ENCODE measurements around the gene DPH5.

DPH5 gene

DNA sequence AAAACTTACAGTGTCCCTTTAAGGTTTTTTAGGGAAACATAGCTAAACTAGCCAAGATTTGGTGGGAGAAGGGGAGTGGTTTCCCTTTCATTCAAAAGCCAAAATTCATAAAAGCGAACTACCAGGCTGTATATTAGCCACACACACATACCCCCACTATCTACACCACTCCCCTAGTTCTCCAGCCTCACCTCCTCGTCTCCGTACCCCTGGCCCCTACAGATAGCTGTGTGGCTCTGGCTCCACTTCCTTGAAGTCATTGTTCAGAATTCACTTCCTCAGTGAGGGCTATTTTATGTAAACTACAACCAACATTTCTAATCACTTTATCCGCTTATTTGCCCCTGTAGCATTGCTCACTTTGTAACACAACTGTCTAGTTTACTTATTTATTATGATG is 5.3 kb upstream of the DPH5 start:
- TF ChIP-seq POLR2A (IDR thresholded peaks at IDR 0.05; ENCODE audit: extremely low read depth, insufficient read length) (no peak), MYC (IDR thresholded peaks at IDR 0.05; ENCODE audit: low read depth, low read length) (no peak)
- TF ChIP-seq, protein P1, sequence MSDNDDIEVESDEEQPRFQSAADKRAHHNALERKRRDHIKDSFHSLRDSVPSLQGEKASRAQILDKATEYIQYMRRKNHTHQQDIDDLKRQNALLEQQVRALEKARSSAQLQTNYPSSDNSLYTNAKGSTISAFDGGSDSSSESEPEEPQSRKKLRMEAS (IDR thresholded peaks at IDR 0.05; ENCODE audit: low read depth, low read length), result no peak
- TF ChIP-seq, protein P2, sequence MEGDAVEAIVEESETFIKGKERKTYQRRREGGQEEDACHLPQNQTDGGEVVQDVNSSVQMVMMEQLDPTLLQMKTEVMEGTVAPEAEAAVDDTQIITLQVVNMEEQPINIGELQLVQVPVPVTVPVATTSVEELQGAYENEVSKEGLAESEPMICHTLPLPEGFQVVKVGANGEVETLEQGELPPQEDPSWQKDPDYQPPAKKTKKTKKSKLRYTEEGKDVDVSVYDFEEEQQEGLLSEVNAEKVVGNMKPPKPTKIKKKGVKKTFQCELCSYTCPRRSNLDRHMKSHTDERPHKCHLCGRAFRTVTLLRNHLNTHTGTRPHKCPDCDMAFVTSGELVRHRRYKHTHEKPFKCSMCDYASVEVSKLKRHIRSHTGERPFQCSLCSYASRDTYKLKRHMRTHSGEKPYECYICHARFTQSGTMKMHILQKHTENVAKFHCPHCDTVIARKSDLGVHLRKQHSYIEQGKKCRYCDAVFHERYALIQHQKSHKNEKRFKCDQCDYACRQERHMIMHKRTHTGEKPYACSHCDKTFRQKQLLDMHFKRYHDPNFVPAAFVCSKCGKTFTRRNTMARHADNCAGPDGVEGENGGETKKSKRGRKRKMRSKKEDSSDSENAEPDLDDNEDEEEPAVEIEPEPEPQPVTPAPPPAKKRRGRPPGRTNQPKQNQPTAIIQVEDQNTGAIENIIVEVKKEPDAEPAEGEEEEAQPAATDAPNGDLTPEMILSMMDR (IDR thresholded peaks at IDR 0.05; ENCODE audit: low read depth, low read length), result no peak
- no peak for DNase-seq (ENCODE audit: low read depth)
- H3K4me3 ChIP-seq (ENCODE audit: low read depth, low read length), result no peak overlapping the region

DNA sequence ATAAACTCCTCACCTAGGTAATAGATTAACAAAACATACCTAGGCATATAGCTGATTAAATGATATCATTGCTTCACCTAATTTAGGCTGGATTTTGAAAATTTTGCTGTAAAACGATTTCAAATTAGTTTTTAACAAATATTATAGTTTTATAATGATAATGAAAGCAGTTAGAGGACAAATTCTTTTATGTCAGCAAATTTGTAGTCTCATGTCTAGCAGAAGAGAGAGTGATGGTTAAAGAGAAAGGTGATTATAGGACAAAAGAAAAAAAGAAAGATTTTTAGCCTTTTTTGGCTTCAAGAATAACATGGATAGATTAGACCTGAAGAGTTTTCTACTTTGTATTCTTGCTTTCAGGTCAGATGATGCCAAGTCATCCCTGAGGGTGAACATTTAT is 3.6 kb upstream of the DPH5 start:
- no peak overlapping the region for H3K4me3 ChIP-seq (ENCODE audit: low read depth, low read length)
- TF ChIP-seq POLR2A (IDR thresholded peaks at IDR 0.05; ENCODE audit: extremely low read depth, insufficient read length) (no peak), MYC (IDR thresholded peaks at IDR 0.05; ENCODE audit: low read depth, low read length) (no peak)
- TF ChIP-seq, protein P2 (IDR thresholded peaks at IDR 0.05; ENCODE audit: low read depth, low read length), result no peak
- TF ChIP-seq, protein P1 (IDR thresholded peaks at IDR 0.05; ENCODE audit: low read depth, low read length), result no peak

DNA sequence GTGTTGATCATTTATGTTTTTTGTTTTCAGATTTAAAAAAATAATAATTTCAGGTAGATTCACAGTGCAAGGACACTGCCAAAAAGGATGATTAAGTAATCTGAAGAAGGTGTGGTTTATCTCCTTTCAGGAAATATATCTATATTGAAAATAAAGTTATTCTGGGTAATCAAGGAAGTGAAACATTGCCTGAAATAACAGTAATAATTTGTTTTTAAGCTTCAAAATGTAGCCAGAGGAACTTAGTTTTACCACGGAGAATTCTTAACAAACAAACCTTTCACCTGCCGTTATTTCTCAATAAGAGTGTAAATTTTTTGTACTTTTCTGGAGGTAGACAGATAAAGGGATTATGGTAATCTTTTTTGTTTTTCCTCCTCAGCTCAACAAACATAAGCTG is 2.9 kb upstream of the DPH5 start:
- TF ChIP-seq MYC (IDR thresholded peaks at IDR 0.05; ENCODE audit: low read depth, low read length), result no peak
- TF ChIP-seq, protein P1 (IDR thresholded peaks at IDR 0.05; ENCODE audit: low read depth, low read length), result no peak
- TF ChIP-seq, protein P2 (IDR thresholded peaks at IDR 0.05; ENCODE audit: low read depth, low read length), result no peak
- TF ChIP-seq POLR2A (IDR thresholded peaks at IDR 0.05; ENCODE audit: extremely low read depth, insufficient read length), result no peak
- H3K4me3 ChIP-seq (ENCODE audit: low read depth, low read length), result no peak overlapping the region
- no peak for DNase-seq (ENCODE audit: low read depth)

More for the DNA sequence above, 3.6 kb upstream of the DPH5 start:
- DNase-seq (ENCODE audit: low read depth), result no peak

DNA sequence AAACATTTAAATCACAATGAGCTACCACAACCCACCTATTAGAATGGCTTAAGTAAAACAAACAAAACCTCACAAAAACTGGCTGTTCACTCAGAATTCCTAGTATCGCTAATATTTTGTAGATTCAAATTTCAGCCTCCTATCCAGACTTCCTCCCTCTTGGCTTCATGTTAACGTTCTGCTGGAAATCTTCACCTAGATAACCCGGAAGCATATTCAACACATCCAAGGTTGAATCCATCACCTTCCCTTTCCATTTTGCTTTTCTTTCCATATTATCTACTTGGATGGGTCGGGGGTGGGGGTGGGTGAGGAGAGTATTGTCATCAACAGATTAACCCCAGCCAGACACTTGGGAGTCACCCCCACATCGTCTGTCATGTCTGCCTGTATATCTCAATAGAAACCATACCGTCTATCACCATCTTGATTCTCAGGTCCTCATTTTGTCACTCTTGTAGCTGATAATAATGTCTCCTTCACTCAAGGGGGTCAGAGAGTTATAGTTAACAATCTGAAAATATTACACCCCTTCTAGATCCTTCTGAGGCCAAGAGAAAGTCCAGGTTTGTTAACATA is 1.7 kb upstream of the DPH5 start:
- H3K4me3 ChIP-seq (ENCODE audit: low read depth, low read length), result peak overlapping the region; percentile 98

DNA sequence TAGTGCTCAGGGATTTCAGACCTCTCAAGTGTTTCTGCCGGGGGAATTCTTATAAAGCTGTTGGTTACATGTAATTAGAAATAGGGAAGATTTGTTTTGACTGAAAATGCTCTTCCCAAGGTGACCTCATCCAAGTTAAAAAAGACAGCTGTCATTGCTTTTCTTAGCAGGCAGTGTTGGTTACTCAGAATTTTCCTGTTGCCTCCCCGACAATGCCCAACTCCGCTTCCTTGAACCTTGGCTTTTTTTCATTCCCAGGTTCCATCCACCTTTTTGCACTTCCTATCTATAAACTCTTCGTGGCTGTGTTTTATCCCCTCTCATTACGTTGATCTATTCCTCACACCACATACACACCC is 825 bp upstream of the DPH5 start:
- DNase-seq (ENCODE audit: low read depth), result no peak
- TF ChIP-seq, protein P2 (IDR thresholded peaks at IDR 0.05; ENCODE audit: low read depth, low read length), result no peak
- TF ChIP-seq, protein P1 (IDR thresholded peaks at IDR 0.05; ENCODE audit: low read depth, low read length), result no peak
- TF ChIP-seq MYC (IDR thresholded peaks at IDR 0.05; ENCODE audit: low read depth, low read length) (no peak), POLR2A (IDR thresholded peaks at IDR 0.05; ENCODE audit: extremely low read depth, insufficient read length) (no peak)
- H3K4me3 ChIP-seq (ENCODE audit: low read depth, low read length), result peak overlapping the region; percentile 98

More for the DNA sequence above, 1.7 kb upstream of the DPH5 start:
- TF ChIP-seq MYC (IDR thresholded peaks at IDR 0.05; ENCODE audit: low read depth, low read length), result no peak
- DNase-seq (ENCODE audit: low read depth), result no peak

DNA sequence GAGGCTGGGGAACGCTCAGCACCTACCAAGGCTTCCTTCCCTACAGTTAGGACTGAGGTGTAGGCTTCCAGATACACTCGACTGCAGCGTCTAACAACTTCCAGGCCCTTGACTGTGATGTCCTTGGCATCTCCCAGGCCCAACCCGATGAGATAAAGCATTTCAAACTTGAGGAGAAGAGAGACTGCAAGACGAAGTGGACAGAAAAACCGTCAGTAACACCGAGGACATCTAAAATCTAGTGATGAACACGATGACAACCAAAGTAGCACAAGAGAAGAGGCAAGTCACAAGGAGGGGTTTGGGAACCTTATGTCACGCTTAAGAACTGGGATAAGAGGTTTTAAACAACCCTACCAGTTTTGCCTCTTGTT is 314 bp downstream of the DPH5 start:
- TF ChIP-seq, protein P2 (IDR thresholded peaks at IDR 0.05; ENCODE audit: low read depth, low read length), result no peak
- TF ChIP-seq MYC (IDR thresholded peaks at IDR 0.05; ENCODE audit: low read depth, low read length) (no peak), POLR2A (IDR thresholded peaks at IDR 0.05; ENCODE audit: extremely low read depth, insufficient read length) (no peak)
- TF ChIP-seq, protein P1 (IDR thresholded peaks at IDR 0.05; ENCODE audit: low read depth, low read length), result no peak
- peak overlapping the region; percentile 98 for H3K4me3 ChIP-seq (ENCODE audit: low read depth, low read length)
- DNase-seq (ENCODE audit: low read depth), result peak; percentile 31

Data from NB4 (cell line).